ENCODE measurements around the gene STAB2. TPM values are rescaled to one million over a fixed set of nuclear protein-coding genes. Genes with fewer than 3 reads are reported as not detected.

STAB2 gene
- polyA plus RNA-seq, 1 donor from 2014 or later, result not detected

- TF ChIP-seq, protein P1, sequence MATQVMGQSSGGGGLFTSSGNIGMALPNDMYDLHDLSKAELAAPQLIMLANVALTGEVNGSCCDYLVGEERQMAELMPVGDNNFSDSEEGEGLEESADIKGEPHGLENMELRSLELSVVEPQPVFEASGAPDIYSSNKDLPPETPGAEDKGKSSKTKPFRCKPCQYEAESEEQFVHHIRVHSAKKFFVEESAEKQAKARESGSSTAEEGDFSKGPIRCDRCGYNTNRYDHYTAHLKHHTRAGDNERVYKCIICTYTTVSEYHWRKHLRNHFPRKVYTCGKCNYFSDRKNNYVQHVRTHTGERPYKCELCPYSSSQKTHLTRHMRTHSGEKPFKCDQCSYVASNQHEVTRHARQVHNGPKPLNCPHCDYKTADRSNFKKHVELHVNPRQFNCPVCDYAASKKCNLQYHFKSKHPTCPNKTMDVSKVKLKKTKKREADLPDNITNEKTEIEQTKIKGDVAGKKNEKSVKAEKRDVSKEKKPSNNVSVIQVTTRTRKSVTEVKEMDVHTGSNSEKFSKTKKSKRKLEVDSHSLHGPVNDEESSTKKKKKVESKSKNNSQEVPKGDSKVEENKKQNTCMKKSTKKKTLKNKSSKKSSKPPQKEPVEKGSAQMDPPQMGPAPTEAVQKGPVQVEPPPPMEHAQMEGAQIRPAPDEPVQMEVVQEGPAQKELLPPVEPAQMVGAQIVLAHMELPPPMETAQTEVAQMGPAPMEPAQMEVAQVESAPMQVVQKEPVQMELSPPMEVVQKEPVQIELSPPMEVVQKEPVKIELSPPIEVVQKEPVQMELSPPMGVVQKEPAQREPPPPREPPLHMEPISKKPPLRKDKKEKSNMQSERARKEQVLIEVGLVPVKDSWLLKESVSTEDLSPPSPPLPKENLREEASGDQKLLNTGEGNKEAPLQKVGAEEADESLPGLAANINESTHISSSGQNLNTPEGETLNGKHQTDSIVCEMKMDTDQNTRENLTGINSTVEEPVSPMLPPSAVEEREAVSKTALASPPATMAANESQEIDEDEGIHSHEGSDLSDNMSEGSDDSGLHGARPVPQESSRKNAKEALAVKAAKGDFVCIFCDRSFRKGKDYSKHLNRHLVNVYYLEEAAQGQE (IDR thresholded peaks at IDR 0.05; ENCODE audit: borderline replicate concordance), result no peak
- TF ChIP-seq SMC3 (conservative IDR thresholded peaks at IDR 0.05; ENCODE audit: poor library complexity) (no peak), RAD21 (conservative IDR thresholded peaks at IDR 0.05) (no peak), POLR2AphosphoS5 (IDR thresholded peaks at IDR 0.05) (no peak), MXI1 (conservative IDR thresholded peaks at IDR 0.05; ENCODE audit: poor library complexity, severe bottlenecking) (no peak), CTCF (IDR thresholded peaks at IDR 0.05; ENCODE audit: poor library complexity, severe bottlenecking) (no peak), EZH2 (IDR thresholded peaks at IDR 0.05; ENCODE audit: borderline replicate concordance, insufficient read depth, low read length, poor library complexity, severe bottlenecking) (no peak), EP300 (conservative IDR thresholded peaks at IDR 0.05; ENCODE audit: poor library complexity, severe bottlenecking) (no peak), TAF1 (IDR thresholded peaks at IDR 0.05; ENCODE audit: low read depth) (no peak)
- Histone ChIP-seq H3K9ac (ENCODE audit: low read length) (no peak overlapping the region), H3K27me3 (ENCODE audit: insufficient read depth, low read depth, low read length) (no peaks in the 10 kb centered on the region), H2AFZ (ENCODE audit: low read depth, low read length) (no peak overlapping the region), H3K36me3 (ENCODE audit: insufficient read depth, low read length) (no peaks in the 10 kb centered on the region), H3F3A (ENCODE audit: insufficient read depth, low read length, poor library complexity, severe bottlenecking) (no peaks in the 10 kb centered on the region), H3K9me2 (ENCODE audit: insufficient read depth, low read length) (no peaks in the 10 kb centered on the region), H3K27ac (ENCODE audit: low read length) (no peak overlapping the region), H3K79me2 (replicated peaks; ENCODE audit: insufficient read depth, low read length) (no peaks in the 10 kb centered on the region), H4K20me1 (ENCODE audit: insufficient read depth) (no peaks in the 10 kb centered on the region), H3K9me3 (ENCODE audit: low read length) (no peaks in the 10 kb centered on the region), H3K4me3 (ENCODE audit: low read length) (no peak overlapping the region), H3K4me2 (ENCODE audit: low read length) (no peak overlapping the region)
These were observed 46.8 kb upstream of the STAB2 start for GRCh38 chr12:103540319-103540718.

- no peaks in the 10 kb centered on the region for H3K9me2 ChIP-seq (ENCODE audit: insufficient read depth, low read length)
- no peak overlapping the region for H3K9ac ChIP-seq (ENCODE audit: low read length)
- H3K4me2 ChIP-seq (ENCODE audit: low read length), result no peak overlapping the region
- no peaks in the 10 kb centered on the region for H3K27me3 ChIP-seq (ENCODE audit: insufficient read depth, low read depth, low read length)
- H3F3A ChIP-seq (ENCODE audit: insufficient read depth, low read length, poor library complexity, severe bottlenecking), result no peaks in the 10 kb centered on the region
- H4K20me1 ChIP-seq (ENCODE audit: insufficient read depth), result no peaks in the 10 kb centered on the region
- H3K79me2 ChIP-seq (replicated peaks; ENCODE audit: insufficient read depth, low read length), result no peaks in the 10 kb centered on the region
- no peaks in the 10 kb centered on the region for H3K36me3 ChIP-seq (ENCODE audit: insufficient read depth, low read length)
- no peak overlapping the region for H3K27ac ChIP-seq (ENCODE audit: low read length)
- H2AFZ ChIP-seq (ENCODE audit: low read depth, low read length), result no peak overlapping the region
- TF ChIP-seq, protein P1 (IDR thresholded peaks at IDR 0.05; ENCODE audit: borderline replicate concordance), result no peak
- TF ChIP-seq EZH2 (IDR thresholded peaks at IDR 0.05; ENCODE audit: borderline replicate concordance, insufficient read depth, low read length, poor library complexity, severe bottlenecking), result no peak
- TF ChIP-seq CTCF (IDR thresholded peaks at IDR 0.05; ENCODE audit: poor library complexity, severe bottlenecking), result no peak
- no peak for TF ChIP-seq RAD21 (conservative IDR thresholded peaks at IDR 0.05)
- TF ChIP-seq POLR2AphosphoS5 (IDR thresholded peaks at IDR 0.05), result no peak
- no peak for TF ChIP-seq TAF1 (IDR thresholded peaks at IDR 0.05; ENCODE audit: low read depth)
- TF ChIP-seq MXI1 (conservative IDR thresholded peaks at IDR 0.05; ENCODE audit: poor library complexity, severe bottlenecking), result no peak
- no peak for TF ChIP-seq EP300 (conservative IDR thresholded peaks at IDR 0.05; ENCODE audit: poor library complexity, severe bottlenecking)
- no peak for TF ChIP-seq SMC3 (conservative IDR thresholded peaks at IDR 0.05; ENCODE audit: poor library complexity)
- no peak overlapping the region for H3K4me3 ChIP-seq (ENCODE audit: low read length)
- H3K9me3 ChIP-seq (ENCODE audit: low read length), result no peaks in the 10 kb centered on the region
These were observed 45.0 kb upstream of the STAB2 start for GRCh38 chr12:103542078-103542477.

Data from neural cell (in vitro differentiated cells).